ENCODE measurements around the gene FBL.
"Not testable (repeated sequence)": the region's sequence is repeated elsewhere in the genome, so short reads cannot be mapped to it uniquely, and the experiment has no call there.

- not testable (repeated sequence) for TF ChIP-seq CTCF (IDR thresholded peaks at IDR 0.05; ENCODE audit: low read depth, low read length, poor library complexity, severe bottlenecking); EZH2phosphoT487 (IDR thresholded peaks at IDR 0.05; ENCODE audit: borderline replicate concordance, low read length)
Observed at GRCh38 chr19:39876486-39876885, 30.3 kb upstream of the FBL start.
